Measurements from ENCODE around the gene GALNT9.
A peak's percentile ranks its signal among the peaks of the same experiment; 100 is the strongest.

Gene GALNT9

GRCh38 chr12:132194556-132194955, 134.8 kb downstream of the GALNT9 start:
- peak; percentile 5 for DNase-seq

DNA sequence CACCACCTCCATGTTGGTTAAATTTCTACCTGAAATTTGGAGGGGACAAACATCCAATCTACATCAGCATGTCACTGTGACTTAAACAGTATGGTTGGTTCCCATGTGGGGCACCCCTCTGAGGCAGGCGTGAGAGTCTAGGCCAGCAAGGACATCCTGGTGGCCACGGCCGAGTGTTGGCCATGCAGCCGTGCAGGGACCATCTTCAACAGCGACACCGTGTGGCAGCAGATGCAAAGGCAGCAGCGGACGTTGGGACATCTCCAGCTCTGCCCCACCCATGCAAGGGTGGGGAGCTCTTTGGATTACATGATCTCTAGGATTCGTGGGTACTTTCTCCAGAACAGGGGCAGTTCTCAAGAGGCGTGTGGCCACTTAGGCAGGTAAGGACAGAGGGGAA, 135.3 kb downstream of the GALNT9 start:
- no peak for DNase-seq

DNA sequence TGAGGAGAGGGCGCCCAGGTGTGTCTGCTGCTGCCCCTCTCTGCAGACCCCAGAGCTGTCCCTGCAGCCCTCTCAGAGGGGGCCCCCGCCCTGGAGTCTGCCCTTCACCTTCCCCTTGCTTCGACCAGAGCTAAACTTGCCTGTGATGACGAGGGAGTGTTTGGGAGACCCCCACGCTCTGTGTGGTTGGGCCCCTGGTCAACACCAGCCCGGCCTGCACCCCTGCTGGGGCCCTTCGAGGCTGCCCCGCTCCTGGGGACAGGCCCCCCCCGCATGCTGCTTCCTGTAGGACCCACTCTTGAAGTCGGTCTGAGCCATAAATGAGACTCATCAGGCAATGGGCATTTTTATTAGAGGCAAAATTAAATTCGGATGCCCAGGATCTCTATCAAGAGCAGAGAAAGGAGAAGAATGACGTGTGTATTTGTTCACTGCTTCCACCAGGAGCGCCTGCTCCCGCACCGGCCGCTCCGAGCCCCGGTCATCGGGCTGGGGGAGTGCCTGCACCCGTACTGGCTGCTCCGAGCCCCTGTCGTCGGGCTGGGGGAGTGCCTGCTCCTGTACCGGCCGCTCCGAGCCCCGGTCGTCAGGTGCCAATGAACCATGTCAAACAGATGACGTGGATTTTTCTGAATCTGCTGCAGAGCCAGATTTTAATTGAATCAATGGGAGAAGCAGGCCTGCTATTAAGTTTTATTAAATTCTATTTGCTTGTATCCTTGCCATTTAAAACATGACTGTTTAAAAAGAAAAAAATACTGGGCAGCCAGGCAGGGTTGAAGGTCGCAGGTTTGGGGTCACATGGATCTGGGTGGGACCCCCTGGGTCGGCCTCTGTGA, 137.5 kb downstream of the GALNT9 start:
- DNase-seq = no peak

GRCh38 chr12:132190834-132191500, 138.4 kb downstream of the GALNT9 start:
- no peak for DNase-seq

DNA sequence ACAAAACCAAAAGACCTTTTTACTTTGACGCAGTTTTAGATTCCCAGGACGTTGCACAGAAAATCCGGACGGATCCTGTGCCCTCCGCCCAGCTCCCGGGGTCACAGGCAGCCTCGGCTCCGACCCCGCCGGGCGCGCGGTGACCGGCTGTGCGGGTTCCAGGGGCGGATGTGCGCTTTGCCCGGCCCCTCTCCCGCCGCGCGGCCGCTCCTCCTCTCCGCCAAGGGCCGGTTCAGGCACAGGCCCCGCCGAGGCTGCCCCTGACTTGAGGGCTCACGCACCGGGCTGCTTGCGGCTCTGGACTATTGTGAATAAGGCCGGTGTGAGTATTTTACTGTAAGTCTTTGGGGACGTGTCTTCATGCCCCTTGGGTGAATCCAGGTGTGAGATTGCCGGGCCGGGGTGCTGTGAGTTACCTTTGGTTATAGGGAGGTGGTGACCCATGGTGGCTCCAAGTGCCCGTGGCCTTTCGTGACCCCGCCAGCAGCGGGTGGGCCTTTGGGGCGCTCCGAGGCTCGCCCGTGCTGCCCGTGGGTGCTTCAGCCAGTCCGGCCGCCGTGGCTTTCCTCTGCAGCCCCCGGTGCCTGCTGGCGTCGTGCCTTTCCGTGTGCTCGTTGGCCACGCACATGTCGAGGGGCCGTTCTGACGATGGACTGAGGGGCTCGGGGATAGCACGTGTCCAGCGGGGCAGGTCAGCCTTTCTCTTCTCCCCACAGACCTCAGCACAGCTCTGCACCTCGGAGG, 139.2 kb downstream of the GALNT9 start:
- no peak for DNase-seq

DNA sequence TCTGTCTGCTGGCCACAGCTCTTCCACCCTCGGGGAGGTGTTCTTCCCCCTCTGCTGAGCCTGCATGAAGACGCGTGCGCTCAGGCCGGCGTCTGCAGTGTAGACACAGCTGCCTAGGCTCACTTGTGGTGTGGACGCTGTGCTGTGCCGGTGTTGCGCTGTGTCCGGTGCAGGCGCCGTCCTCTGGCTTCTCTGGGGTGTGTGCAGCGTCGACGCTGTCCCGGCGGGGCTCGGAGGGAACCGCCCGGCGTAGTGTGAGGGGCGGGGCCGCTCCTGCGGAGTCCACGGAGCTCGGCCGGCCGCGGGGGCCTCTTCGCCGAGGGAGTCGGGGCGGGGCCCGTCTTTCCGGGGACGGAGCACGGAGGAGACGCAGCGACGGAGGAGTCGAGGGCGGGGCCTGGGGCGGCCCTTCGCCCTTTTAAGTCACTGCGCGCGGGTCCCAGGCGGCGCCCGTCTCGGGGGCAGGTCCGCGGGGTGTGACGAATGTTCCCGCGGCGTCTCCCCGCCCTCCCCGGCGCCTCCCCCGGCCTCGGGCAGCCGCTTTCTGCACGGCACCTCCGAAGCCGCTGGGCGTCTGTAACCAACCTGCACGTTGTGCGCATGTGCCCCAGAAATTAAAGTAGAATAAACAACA, 139.9 kb downstream of the GALNT9 start:
- DNase-seq = peak; percentile 78

DNA sequence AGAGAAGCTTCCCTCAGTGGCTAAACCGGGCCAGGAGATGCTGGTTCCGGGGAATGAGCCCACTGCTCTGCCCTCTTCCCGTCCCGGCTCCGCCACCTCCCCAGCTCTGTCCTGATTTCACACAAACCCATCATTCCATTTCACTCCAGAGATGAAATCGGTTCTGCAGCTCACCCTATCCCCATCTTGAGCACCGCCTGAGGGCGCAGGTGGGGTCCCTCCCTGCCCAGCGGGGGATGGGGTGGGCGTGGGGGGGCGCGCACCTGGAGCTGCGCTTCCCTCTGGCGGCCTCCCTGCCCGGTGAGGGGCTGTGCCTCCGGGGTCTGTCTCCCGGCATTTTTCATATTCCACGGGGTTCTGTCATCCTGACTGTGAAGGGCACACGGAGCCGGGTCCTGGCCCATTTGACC, 140.5 kb downstream of the GALNT9 start:
- DNase-seq = no peak

GRCh38 chr12:132188451-132188901, 140.9 kb downstream of the GALNT9 start:
- no peak for DNase-seq

DNA sequence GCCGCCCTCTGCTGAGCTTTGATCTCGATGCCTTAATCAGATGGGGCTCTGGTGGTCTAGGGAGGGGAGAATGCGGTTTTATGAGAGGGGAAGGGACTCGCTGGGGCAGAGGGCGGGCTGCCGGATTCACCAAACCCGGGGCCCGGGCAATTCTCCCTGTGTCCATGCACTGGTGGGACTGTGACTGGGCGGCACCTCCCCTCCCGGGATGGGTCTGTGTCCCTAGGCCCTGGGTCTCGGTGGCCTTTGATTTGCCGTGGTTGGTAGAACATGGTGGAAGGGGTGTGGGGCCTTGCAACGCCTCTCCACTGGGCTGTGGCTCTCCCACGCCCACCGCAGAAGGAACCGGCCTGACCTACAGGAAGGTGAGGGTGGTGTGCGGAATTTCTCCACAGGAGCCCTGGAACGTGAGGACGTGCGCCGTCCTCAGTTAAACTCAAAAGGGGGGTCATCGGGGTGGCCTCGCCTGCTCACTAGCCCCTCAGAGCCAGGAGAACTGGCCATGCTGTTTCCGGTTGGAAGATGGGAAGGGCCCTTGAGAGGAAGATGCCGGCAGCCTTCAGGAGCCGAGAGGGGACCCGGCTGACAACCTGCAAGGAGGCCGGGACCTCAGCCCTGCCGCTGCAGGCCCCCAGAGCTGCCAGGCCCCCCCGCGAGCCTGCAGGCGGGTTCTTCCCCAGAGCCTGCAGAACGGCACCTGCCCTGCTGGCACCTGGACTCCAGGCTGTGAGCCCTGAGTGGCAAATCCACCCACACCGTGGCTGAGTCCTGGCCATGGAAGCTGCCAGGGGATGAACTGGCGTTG, 141.5 kb downstream of the GALNT9 start:
- no peak for DNase-seq

DNA sequence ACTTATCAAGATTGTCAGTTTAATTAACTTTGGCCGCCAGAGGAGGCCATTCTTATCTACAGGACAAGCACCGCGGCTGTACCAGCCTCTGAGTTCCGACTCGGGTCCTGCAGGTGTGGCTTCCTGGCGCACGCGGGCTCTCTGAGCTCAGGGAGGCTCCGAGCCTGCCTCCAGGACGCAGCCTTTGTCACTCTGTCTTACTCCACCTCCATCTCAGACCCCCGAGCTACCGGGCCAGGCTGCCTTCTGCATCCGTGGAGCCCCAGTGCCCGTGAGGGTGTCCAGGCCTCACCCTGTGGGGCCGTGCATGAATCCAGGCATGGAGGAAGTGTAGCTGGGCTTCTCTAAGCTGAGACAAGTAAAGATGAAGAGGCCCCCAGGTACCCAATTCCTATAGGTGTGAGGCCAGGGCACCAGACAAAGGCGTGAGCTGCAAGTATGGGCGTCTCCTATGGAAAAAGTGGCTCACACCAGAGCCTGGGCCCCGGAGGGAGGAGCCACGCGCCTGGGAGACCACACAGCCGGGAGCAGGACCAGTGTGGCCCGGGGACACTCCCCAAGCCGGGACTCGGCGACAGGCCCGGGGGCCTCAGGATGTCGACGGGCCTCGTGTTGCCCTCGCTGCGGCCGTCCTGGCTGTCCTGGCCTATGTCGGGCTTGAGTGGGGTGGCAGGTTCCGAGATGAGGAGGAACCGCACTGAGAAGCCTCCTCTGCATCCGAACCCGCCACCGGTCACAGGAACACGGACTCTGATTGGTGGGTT, 142.3 kb downstream of the GALNT9 start:
- DNase-seq = no peak

DNA sequence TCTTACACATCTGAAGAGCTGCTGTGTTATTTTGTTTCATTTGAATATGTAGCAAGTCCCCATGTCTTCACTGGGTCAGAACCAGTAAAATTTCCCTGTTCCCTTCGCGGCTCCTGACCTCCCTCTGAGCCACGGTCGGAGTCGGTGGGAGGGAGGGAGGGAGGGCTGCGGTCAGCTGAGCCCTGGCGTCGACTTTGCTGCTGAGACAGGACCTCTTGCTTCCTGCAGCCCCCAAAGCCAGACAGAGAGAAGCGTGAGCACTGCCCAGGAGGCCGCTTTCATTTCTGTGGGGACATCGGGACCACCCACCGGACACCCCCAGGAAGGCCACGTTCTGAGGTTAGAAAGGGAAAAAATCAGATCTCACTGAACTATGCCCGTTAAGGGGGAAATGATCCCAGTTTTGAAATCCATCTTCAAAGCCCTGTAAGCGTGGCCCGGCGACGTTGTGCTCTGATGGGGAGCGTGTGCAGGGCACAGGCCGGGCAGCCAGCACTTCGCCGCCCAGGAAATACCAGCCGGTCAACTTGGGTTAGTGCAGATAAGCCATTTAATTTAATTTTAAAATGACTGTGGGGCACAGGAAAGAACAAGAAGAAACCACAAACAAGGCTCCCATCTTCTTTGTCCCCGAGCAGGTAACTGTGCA, 143.1 kb downstream of the GALNT9 start:
- no peak for DNase-seq

DNA sequence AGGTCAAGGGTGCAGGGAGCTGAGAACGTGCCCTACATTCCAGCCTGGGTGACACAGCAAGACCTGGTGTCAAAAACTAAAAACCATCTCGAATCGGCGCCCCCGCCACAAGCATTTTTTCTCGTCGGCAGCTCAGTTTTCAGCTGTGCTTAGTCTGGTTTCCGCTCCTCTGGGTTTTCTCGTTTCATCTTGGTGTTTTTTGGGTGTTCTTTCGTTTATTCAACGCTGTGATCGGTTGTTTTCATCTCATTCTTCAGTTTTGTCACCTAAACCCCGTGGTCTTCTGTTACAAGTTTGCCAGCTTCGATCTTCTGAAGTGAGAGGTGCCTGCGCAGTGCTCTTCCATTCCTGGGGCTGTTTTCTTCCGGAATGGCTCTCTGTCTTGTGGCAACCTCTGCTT, 143.7 kb downstream of the GALNT9 start:
- DNase-seq = no peak

DNA sequence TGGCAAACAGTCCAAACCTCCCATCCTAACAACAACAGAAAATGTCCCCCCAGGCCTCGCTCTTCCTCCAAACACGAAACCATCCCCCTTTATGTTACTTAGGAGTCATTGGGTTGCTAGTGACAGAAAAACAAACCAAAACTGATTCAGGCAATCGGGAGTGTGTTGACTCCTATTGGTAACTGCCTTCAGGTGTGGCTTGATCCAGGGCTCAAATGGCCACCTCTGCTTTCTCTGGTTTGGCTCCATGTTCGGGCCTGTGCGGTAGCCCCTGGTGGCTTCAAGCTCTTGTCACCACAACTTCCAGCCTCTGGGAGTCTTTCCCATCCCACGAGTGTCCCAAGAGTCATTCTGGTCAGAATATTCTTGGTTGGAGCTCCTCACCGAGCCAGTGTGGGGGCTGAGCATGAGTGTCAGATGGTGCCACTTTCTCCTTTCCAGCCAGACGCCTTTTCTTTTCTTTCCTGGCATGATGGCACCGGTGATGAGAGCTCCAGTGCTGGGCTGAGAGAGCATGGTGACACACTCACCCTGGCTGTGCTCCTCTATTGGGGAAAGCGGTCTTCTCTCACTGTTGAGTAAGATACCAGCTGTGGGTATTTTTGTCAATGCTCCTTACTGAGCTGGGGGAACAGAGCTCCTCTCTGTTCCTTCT, 146.6 kb downstream of the GALNT9 start:
- DNase-seq = no peak

GRCh38 chr12:132182206-132182710, 147.1 kb downstream of the GALNT9 start:
- no peak for DNase-seq

- no peak for DNase-seq
Observed at GRCh38 chr12:132181570-132182200, 147.7 kb downstream of the GALNT9 start.

- DNase-seq = no peak
Observed at GRCh38 chr12:132180648-132181546, 148.5 kb downstream of the GALNT9 start.

DNA sequence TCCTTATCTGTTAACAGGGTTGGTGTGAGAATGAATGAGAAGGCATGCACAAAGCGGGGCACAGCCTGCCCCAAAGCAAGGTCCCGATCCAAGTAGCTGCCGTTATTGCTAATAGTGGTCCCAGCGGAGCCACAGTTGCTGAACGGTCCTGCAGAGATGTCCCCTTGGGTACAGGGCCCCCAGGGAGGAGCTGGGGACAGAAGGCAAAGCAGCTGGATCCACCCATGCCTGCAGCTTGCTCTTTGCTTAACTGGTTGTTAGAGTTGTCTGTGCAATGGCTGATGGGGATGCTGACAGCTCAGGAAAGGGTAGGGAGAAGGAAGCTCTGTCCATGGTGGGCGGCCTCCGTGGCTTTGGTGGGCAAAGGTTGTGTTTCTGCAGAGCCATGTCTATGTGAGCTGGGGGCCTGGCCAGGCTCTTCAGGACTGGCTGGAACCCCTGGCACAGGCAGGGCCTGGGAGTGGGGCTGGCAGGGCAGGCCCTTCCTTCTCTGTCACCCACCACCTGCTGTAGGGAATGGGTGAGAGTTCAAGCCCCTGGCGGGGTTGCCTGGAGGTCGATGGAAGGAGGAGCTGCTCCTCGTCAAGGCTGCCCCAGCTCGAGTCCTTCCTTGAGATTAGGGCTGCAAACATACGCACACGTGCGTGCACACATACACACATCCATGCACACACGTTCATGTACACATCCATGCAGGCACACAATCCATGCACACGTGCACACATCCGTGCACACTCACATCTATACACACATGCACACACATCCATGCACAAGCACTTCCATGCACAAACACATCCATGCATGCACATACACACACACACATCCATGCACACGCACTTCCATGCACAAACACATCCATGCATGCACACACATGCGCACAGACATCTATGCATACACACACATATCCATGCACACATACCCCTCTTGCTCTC, 149.7 kb downstream of the GALNT9 start:
- no peak for DNase-seq

Measured in DMS79 treated with DMSO at 0.1 percent for 48 hours (cell line).